Aorta (tissue), 5 donors: Measurements from ENCODE around the gene MACF1. TPM values are rescaled to one million over a fixed set of nuclear protein-coding genes. Genes with fewer than 3 reads are reported as not detected.
"Not testable (repeated sequence)": the region's sequence is repeated elsewhere in the genome, so short reads cannot be mapped to it uniquely, and the experiment has no call there.

ENCODE experiments used
- ATAC-seq: fragments of 200-7000 bp; cut with Tn5 transposase; one replicate; pipeline ENCODE4 v1.9.1; 2022; ENCODE audit warnings: moderate library complexity; ENCODE audit not compliant: low FRiP score
- DNase-seq, 2 donors: peaks; one replicate each; pipeline ENCODE4 v3.0.0-alpha.2; 2020
- H3K27ac ChIP-seq, 2 donors: one replicate each; pipeline ENCODE4 v1.5.1; 2013; ENCODE audit warnings: low read length in 2 of 2, mild to moderate bottlenecking in 2 of 2, moderate library complexity in 2 of 2, control low read depth in 1 of 2, inconsistent platforms in 1 of 2, low read depth in 1 of 2
- H3K27me3 ChIP-seq, 2 donors: one replicate each; pipeline ENCODE4 v1.6.1; 2013; ENCODE audit warnings: control low read depth in 1 of 2, low read length in 1 of 2, mild to moderate bottlenecking in 1 of 2, moderate library complexity in 1 of 2; ENCODE audit not compliant: insufficient read depth in 2 of 2, control insufficient read depth in 1 of 2
- H3K36me3 ChIP-seq, 2 donors: one replicate each; pipeline ENCODE4 v1.6.1; 2013; ENCODE audit warnings: control low read depth in 1 of 2, low read length in 1 of 2, mild to moderate bottlenecking in 1 of 2; ENCODE audit not compliant: insufficient read depth in 2 of 2, control insufficient read depth in 1 of 2
- H3K4me1 ChIP-seq, 2 donors: one replicate each; pipeline ENCODE4 v1.6.1; 2013; ENCODE audit warnings: low read length in 2 of 2, control low read depth in 1 of 2, mild to moderate bottlenecking in 1 of 2, moderate library complexity in 1 of 2; ENCODE audit not compliant: insufficient read depth in 2 of 2, control insufficient read depth in 1 of 2
- H3K4me3 ChIP-seq, 2 donors: one replicate each; pipeline ENCODE4 v1.5.1; 2013; ENCODE audit warnings: low read length in 2 of 2, control low read depth in 1 of 2, mild to moderate bottlenecking in 1 of 2
- H3K9me3 ChIP-seq: one replicate; pipeline ENCODE4 v1.6.1; 2013; ENCODE audit warnings: mild to moderate bottlenecking, low read length; ENCODE audit not compliant: control insufficient read depth
- WGBS, 2 donors: extraction: QIAGEN DNeasy Blood & Tissue Kit; methylation state at CpG; one replicate each; pipeline ENCODE4 v1.1.7; 2013; 5-methylcytosine and 5-hydroxymethylcytosine counted together
- intact Hi-C, 2 donors: fragments of 100-400 bp; cut with DNase I; formaldehyde crosslinking; loops; one replicate each; pipeline versions ENCODE4 v1.14.2 to v1.15.0; 2022
- polyA plus RNA-seq, 2 donors: library from polyadenylated mRNA; stranded (reverse); fragments of 200-250 nt; gene quantifications; one replicate each; pipeline ENCODE4 v1.2.3, GENCODE V29; 2013
- total RNA-seq, 2 donors: library from RNA; stranded (reverse); fragmentation: NEBNext Ultra II Directional; extraction: Animal tissue kit (Norgen Biotek cat#: 25700); gene quantifications; one replicate each; pipeline ENCODE4 v1.2.1, GENCODE V29; 2021
- donor health status: healthy with polysubstance abuse.
- donor health status: Bipolar disorder and iron deficiency.
- donor health status: DM: no; HTN: no; CAD: no.
- donor health status: DM: no; HTN: no; CAD: no.
- donor health status: DM: yes; HTN: yes; CAD: no.

Gene MACF1
- total and polyA plus RNA-seq, 4 donors = 38.9 to 785 (median 386) TPM

DNA sequence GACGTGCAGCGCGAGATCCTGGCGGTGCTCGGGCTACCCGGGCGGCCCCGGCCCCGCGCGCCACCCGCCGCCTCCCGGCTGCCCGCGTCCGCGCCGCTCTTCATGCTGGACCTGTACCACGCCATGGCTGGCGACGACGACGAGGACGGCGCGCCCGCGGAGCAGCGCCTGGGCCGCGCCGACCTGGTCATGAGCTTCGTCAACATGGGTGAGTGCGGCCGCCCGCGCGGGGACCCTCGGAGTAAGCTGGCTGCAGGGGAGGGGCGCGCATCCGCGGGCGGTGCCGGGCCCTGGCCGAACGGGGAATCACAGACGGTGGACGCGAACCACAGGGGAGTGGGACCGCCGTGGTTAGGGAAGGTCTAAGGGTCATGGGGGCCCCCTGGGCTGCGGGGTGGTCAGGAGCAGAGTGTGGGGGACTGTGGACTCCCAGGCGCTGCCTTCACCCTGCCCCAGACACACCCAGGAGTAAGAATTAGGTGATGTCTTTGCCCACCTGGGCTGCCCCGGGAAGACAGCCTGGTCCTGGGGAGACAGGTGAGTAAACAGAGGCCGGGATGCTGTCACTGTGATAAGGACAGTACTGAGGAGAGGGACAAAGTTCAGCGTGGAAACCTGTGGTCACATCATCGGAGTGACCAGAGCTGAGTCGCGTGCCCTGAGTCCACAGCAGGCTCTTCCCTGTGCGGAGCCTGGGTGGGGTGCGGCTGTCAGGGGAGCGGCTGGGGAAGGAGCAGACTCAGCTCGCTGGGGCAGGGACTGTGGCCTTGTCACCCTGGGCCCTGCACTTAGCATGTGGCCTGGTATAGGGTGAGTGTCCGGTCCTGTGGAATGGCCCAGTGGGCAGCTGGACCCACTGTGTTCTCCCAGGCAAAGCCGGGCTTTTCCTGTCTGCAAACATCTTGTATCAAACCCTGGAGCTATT is 287.9 kb downstream of the MACF1 start:
- peak in 1 of 2 donors; percentile 69 for DNase-seq
- intact Hi-C loops, ATAC-seq: not testable (repeated sequence)

GRCh38 chr1:39493043-39493810 is 288.7 kb downstream of the MACF1 start:
- ATAC-seq, intact Hi-C loops, H3K36me3 ChIP-seq, H3K27ac ChIP-seq, H3K4me3 ChIP-seq, H3K9me3 ChIP-seq, H3K27me3 ChIP-seq, H3K4me1 ChIP-seq: not testable (repeated sequence)
- WGBS, 2 donors = 92 to 93% methylated on average over 13 of the region's 13 CpGs
- DNase-seq = peak in 1 of 2 donors; percentile 63

More for the DNA sequence above, 287.9 kb downstream of the MACF1 start:
- H3K36me3 ChIP-seq, H3K4me1 ChIP-seq, H3K4me3 ChIP-seq, H3K27ac ChIP-seq, H3K27me3 ChIP-seq, H3K9me3 ChIP-seq: not testable (repeated sequence)
- WGBS, 2 donors = 21 to 22% methylated on average over 43 to 67 of the region's 67 CpGs

DNA sequence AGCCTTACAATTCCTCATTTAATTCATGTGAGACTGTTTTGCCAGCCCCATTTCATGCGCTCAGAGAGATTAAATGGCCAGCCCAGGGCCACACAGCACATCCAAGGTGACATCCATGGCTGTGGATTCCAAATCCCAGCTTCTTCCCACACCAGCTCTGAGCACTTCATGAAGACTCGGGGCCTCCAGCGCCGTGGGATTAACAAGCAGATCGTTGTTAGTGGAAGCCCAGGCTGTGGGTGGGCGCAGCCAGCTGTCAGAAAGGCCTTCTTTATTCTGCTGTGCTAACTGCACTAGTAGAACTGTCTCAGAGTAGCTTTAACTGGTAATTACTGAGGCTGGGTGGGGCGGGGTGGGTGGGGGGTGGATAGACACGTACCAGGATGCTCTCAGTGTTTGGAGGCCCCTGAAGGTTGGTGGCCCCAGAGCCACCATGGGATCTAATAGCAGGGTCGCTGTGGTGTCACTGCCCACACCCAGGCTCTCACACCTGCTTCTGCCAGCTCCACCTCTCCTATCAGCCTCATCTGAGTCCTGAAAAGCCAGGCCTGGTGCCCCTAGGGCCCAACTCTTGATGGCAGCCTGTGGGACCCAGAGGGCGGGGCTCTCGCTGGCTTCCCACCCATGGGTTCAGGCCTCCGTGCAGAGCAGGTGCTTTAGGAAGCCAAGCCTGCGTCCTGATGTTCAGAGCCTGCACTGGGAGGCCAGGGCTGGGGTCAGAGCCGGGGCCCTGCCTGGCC is 290.3 kb downstream of the MACF1 start:
- Histone ChIP-seq H3K9me3 (no peaks in the 10 kb centered on the region), H3K36me3 (no peaks in the 10 kb centered on the region), H3K27ac (no peak overlapping the region), H3K4me3 (no peak overlapping the region), H3K4me1 (no peaks in the 10 kb centered on the region), H3K27me3 (no peaks in the 10 kb centered on the region)
- intact Hi-C loops = no loop called here
- DNase-seq = peak in 1 of 2 donors; percentile 36
- ATAC-seq = no peak
- WGBS, 2 donors = 93 to 95% methylated on average over 12 to 14 of the region's 14 CpGs

DNA sequence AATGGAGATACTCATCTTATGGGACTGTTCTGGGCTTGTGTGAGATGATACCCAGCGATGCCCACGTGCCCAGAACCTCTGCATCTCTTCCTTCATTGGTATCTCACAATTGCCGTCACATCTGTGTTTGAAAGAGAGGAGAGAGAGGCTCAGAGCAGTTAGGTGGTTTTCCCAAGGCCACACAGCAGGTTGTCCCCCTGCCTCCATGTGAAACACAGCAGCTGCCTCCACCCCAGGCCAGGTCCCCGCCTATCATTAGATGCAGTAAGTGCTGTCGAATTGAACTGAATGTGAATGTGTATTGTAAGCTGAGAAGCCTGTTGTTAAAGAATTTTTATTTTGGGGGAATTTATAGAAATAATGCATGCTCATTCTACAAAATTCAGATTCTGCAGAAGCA is 292.0 kb downstream of the MACF1 start:
- H3K36me3 ChIP-seq, H3K27ac ChIP-seq, H3K9me3 ChIP-seq, intact Hi-C loops, H3K4me1 ChIP-seq, H3K27me3 ChIP-seq, ATAC-seq, H3K4me3 ChIP-seq: not testable (repeated sequence)
- WGBS, 2 donors = 91 to 98% methylated on average over 5 of the region's 5 CpGs
- peak in 1 of 2 donors; percentile 55 for DNase-seq

GRCh38 chr1:39497585-39497984 is 293.1 kb downstream of the MACF1 start:
- Histone ChIP-seq H3K4me1 (no peaks in the 10 kb centered on the region), H3K27ac (no peak overlapping the region), H3K36me3 (no peaks in the 10 kb centered on the region), H3K27me3 (no peaks in the 10 kb centered on the region), H3K4me3 (no peak overlapping the region), H3K9me3 (no peaks in the 10 kb centered on the region)
- peak; percentile 11 to 43 for DNase-seq
- no peak for ATAC-seq
- intact Hi-C loops = no loop called here
- 83 to 86% methylated on average over 4 to 5 of the region's 5 CpGs for WGBS, 2 donors

- peak; percentile 25 to 26 for DNase-seq
- H3K36me3 ChIP-seq, H3K4me3 ChIP-seq, H3K9me3 ChIP-seq, H3K27me3 ChIP-seq, intact Hi-C loops, H3K27ac ChIP-seq, H3K4me1 ChIP-seq, ATAC-seq: not testable (repeated sequence)
- WGBS, 2 donors = 86 to 93% methylated on average over 8 to 9 of the region's 9 CpGs
These were observed 293.7 kb downstream of the MACF1 start for GRCh38 chr1:39498096-39498710.

- H3K36me3 ChIP-seq, H3K27me3 ChIP-seq, H3K9me3 ChIP-seq, H3K4me3 ChIP-seq, H3K27ac ChIP-seq, ATAC-seq, H3K4me1 ChIP-seq, intact Hi-C loops: not testable (repeated sequence)
- 95 to 98% methylated on average over 10 to 12 of the region's 15 CpGs for WGBS, 2 donors
- peak; percentile 28 to 55 for DNase-seq
These were observed 294.3 kb downstream of the MACF1 start for GRCh38 chr1:39498821-39499220.

GRCh38 chr1:39499668-39500067 is 295.2 kb downstream of the MACF1 start:
- H3K27me3 ChIP-seq = no peaks in the 10 kb centered on the region
- H3K36me3 ChIP-seq = no peaks in the 10 kb centered on the region
- no peak overlapping the region for H3K4me3 ChIP-seq
- no peak overlapping the region for H3K27ac ChIP-seq
- ATAC-seq = no peak
- DNase-seq = peak; percentile 29 to 33
- H3K4me1 ChIP-seq = no peaks in the 10 kb centered on the region
- H3K9me3 ChIP-seq = no peaks in the 10 kb centered on the region
- intact Hi-C loops = no loop called here
- 86 to 87% methylated on average over 5 of the region's 5 CpGs for WGBS, 2 donors
